ENCODE measurements around the gene SLC26A3. TPM values are rescaled to one million over a fixed set of nuclear protein-coding genes. Genes with fewer than 3 reads are reported as not detected.

SLC26A3 gene
- total and polyA plus RNA-seq, 2 of the 8 experiments (the other 6 are each of a cell fraction or from before 2014, with no cell fraction given): not detected

DNA sequence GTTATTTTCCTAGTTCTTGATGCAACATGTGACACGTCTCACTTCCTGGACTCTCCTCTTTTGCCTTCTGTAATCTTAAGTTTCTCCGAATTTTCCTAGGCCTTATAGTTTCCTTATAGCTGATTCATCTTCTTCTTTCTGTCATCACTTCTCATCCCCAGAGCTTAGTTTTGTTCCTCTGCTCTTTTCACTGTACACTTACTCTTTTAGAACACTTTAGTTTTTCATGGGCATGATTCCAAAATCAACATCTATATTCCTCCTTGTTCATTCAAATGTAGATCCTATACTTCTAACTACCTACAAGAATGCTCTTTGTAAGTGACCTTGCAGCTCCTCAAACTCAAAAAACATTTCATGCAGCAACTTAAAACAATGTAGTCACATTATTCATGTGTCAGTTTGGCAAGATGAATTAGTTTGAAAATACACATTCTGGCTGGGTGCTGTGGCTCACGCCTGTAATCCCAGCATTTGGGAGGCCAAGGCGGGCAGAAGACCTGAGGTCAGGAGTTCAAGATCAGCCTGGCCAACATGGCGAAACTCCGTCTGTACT lies 13.1 kb upstream of the SLC26A3 start:
- no peak for TF ChIP-seq KDM1A (IDR thresholded peaks at IDR 0.05; ENCODE audit: borderline replicate concordance, low read length)
- no peak for TF ChIP-seq POLR2A (IDR thresholded peaks at IDR 0.05; ENCODE audit: control extremely low read depth in 1 of 2, low read depth in 2 of 2, low read length in 2 of 2)
- TF ChIP-seq POLR2AphosphoS5 (IDR thresholded peaks at IDR 0.05; ENCODE audit: low read depth, low read length): no peak
- no peak for TF ChIP-seq MAFK (IDR thresholded peaks at IDR 0.05; ENCODE audit: low read depth, low read length)
- TF ChIP-seq HDAC2 (IDR thresholded peaks at IDR 0.05; ENCODE audit: borderline replicate concordance in 1 of 2, low read depth in 2 of 2, low read length in 2 of 2): no peak
- TF ChIP-seq PHF8 (conservative IDR thresholded peaks at IDR 0.05; ENCODE audit: low read depth, low read length): no peak
- no peak for TF ChIP-seq BRCA1 (IDR thresholded peaks at IDR 0.05; ENCODE audit: low read depth, low read length)
- TF ChIP-seq KDM5A (IDR thresholded peaks at IDR 0.05; ENCODE audit: low read length): no peak
- no peak for TF ChIP-seq YY1 (IDR thresholded peaks at IDR 0.05; ENCODE audit: low read depth, low read length)
- TF ChIP-seq CEBPB (IDR thresholded peaks at IDR 0.05; ENCODE audit: low read depth, low read length): no peak
- TF ChIP-seq EZH2 (IDR thresholded peaks at IDR 0.05; ENCODE audit: low read depth, low read length, severe bottlenecking): no peak
- TF ChIP-seq SIX5 (IDR thresholded peaks at IDR 0.05; ENCODE audit: low read depth, low read length): no peak
- no peak for TF ChIP-seq ZNF274 (IDR thresholded peaks at IDR 0.05; ENCODE audit: borderline replicate concordance, extremely low read depth, low read length)
- TF ChIP-seq RFX5 (IDR thresholded peaks at IDR 0.05; ENCODE audit: borderline replicate concordance, low read depth, low read length): no peak
- Histone ChIP-seq H3K4me1 (replicated peaks in 1 of 4; ENCODE audit: control insufficient read depth in 3 of 4, insufficient read depth in 4 of 4, low read length in 3 of 4) (no peaks in the 10 kb centered on the region), H3K4me3 (ENCODE audit: extremely low read depth in 1 of 4, insufficient read depth in 2 of 4, low read depth in 3 of 4, low read length in 4 of 4) (no peak overlapping the region), H4K8ac (ENCODE audit: extremely low read depth, insufficient read depth, low read length) (no peak overlapping the region), H4K91ac (replicated peaks; ENCODE audit: insufficient read length, low read length) (no peak overlapping the region), H4K20me1 (replicated peaks in 1 of 2; ENCODE audit: control insufficient read depth in 1 of 2, insufficient read depth in 2 of 2, low read length in 2 of 2) (no peaks in the 10 kb centered on the region), H2AFZ (ENCODE audit: low read length) (no peak overlapping the region), H3K23me2 (ENCODE audit: low read depth, low read length) (no peaks in the 10 kb centered on the region), H3K79me1 (ENCODE audit: low read depth, low read length) (no peaks in the 10 kb centered on the region), H3K36me3 (ENCODE audit: control insufficient read depth in 2 of 4, insufficient read depth in 4 of 4, low read length in 3 of 4) (no peaks in the 10 kb centered on the region), H3K9me3 (ENCODE audit: insufficient read depth in 2 of 2, low read depth in 1 of 2, low read length in 1 of 2) (no peaks in the 10 kb centered on the region), H3K27me3 (replicated peaks in 1 of 4; ENCODE audit: control insufficient read depth in 3 of 4, extremely low read depth in 1 of 4, insufficient read depth in 3 of 4, low read length in 3 of 4) (no peaks in the 10 kb centered on the region), H3K4me2 (ENCODE audit: insufficient read depth in 1 of 2, low read depth in 2 of 2, low read length in 2 of 2) (no peak overlapping the region), H3K18ac (ENCODE audit: extremely low read depth, low read length) (no peak overlapping the region), H3K14ac (ENCODE audit: insufficient read length) (no peak overlapping the region), H3K9ac (replicated peaks in 1 of 4; ENCODE audit: extremely low read depth in 1 of 4, low read depth in 3 of 4, low read length in 3 of 4) (no peak overlapping the region), H2BK15ac (ENCODE audit: low read length) (no peak overlapping the region), H3K23ac (ENCODE audit: insufficient read length) (no peak overlapping the region), H2AK5ac (ENCODE audit: low read depth, low read length) (no peak overlapping the region), H2BK5ac (ENCODE audit: low read depth, low read length) (no peak overlapping the region), H3K79me2 (ENCODE audit: control insufficient read depth in 1 of 2, insufficient read depth in 2 of 2, low read length in 2 of 2) (no peaks in the 10 kb centered on the region), H4K5ac (ENCODE audit: insufficient read length, low read depth, low read length) (no peak overlapping the region), H3K4ac (replicated peaks; ENCODE audit: insufficient read length, low read depth, low read length) (no peak overlapping the region), H2BK20ac (ENCODE audit: low read length) (no peak overlapping the region), H3K56ac (replicated peaks; ENCODE audit: insufficient read length, low read depth, low read length) (no peak overlapping the region), H3K27ac (ENCODE audit: low read depth, low read length) (no peak overlapping the region), H2BK120ac (replicated peaks; ENCODE audit: low read depth, low read length) (no peak overlapping the region), H2BK12ac (ENCODE audit: low read depth, low read length) (no peak overlapping the region)
- FAIRE-seq (no peak), DNase-seq (ENCODE audit: low read depth in 1 of 2, low spot score in 2 of 2) (no peak)
- ChIA-PET CTCF (ENCODE audit: partially characterized antibody) (no interaction called here), POLR2A (ENCODE audit: partially characterized antibody) (no interaction called here)
- 91% methylated on average over 6 of the region's 6 CpGs; no CpG with 5 or more reads in 1 of the 2 experiments for WGBS, 2 experiments (ENCODE audit: extremely low coverage in 1 of 2, insufficient coverage in 1 of 2, insufficient read length in 1 of 2, insufficient replicate concordance in 2 of 2, low coverage in 1 of 2, low lambda C conversion rate in 2 of 2, missing lambda C conversion rate in 1 of 2)
